NOMO-1 treated with dmso at 0.1 percent for 144 hours (cell line): ENCODE results near the gene GSTT2B.
"Not testable (repeated sequence)": the region's sequence is repeated elsewhere in the genome, so short reads cannot be mapped to it uniquely, and the experiment has no call there.

Experiments
- DNase-seq: peaks from one replicate; lab custom pipeline; 2025; ENCODE audit not compliant: unreplicated experiment; lab: John Stamatoyannopoulos, UW

The GSTT2B gene

DNA sequence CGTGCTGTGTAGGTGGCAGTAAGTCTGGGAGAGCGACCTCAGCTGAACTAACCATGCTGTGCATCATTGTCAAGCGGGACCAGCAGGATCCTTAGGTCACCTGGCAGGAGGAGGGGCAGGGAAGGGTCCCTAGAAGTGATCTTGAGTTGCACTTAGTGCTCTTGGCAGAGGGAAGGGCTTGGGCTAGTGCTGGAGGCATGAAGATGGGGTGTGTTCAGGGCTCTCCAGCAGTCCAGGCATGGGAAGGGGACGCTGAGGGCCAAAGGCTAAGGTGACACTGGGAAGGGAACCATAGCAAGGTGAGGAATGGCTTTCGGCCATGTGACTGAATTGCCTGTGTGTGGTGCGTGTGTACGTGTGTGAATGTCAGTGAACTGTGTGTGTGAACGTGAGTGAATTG lies 25.1 kb upstream of the GSTT2B start:
- not testable (repeated sequence) for DNase-seq

DNA sequence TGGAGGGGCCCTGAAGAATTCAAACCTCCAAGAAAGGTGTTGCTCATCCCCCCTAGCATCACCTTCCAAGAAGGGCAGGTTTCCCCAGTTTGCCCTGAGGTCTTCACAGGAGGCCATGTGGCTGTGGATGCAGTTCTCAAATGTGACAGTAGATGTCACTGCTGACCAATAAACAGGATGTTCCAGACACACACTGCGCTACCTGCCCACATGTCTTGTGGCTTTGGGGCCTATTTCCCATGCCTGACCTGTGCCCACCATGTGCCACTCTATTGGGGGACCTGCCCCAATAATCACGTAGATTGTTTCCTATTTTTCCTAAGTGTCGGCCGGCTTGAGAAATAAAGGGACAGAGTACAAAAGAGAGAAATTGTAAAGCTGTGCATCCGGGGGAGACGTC lies 23.4 kb upstream of the GSTT2B start:
- no peak for DNase-seq

DNA sequence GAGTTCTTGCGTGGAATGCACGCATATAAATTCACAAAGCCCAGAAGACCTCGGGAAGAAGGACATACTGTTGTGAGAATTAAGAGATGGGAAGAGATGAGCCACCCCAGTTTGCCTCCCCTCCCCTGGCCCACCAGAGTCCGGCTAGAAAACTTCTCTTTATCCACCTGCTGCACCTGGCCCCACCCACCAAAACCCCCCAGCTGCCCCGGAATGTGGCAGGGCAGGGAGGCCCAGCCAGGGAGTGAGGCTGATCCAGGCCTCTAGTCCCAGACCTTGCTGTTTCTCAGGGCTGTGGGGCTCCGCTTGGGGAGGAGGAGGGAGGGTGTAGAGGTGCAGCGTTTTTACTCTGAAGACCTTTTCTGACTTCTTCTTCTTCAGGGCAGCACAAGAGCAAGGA lies 19.6 kb upstream of the GSTT2B start:
- DNase-seq, result not testable (repeated sequence)

DNA sequence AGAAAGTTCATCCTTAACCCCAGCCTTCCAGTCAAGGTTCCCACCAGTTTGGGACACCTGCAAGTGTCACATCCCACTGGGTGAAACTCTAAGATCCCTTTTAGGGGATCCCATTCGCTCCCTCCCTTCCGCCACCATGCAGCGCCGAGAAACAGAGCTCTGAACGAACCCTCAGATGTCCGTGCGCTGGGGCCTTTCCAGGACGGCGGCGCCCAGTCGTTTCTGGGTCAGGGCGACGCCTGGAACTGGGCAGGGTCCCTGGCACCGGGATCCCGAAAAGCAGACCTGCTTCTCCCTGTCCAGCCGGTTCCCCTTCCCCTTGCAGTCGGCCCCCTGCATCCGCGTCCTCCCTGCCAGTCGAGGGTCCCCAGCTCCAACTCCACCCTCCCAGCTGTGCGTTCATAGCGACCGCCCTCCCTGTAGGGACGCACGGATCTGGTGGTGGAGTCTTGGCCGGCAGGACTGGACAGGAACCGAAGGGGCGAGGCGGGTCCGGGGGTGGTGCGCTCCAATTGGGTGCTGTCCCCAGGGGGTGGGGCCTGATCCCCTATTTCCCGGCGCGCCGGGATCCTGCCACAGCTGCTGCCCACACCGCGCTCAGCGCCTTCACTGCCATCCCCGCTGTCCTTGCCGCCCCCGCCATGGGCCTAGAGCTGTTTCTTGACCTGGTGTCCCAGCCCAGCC lies 18.7 kb upstream of the GSTT2B start, which contains the start of gene GSTT2:
TSS of gene GSTT2 (plus strand) at position 578 of the 684 bp plus-strand sequence.
- not testable (repeated sequence) for DNase-seq

DNA sequence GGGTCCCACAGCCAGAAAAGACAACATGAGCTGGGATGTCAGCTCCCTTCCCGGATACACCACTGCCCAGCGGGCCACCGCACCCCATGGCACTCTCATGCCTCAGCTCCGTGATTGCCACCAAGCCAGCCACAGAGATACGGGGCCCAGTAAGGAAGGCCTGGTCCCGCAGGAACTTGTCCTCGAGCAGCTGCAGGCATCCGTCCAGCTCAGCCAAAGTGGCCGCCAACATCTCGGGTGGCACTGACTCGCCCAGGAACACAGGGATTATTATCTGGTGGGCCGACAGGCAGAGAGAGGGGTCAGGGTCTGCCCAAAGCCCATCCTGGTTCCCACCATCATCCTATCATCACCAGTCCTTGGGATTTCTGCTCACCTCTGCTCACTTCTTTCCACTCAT lies 16.3 kb upstream of the GSTT2B start:
- not testable (repeated sequence) for DNase-seq

DNA sequence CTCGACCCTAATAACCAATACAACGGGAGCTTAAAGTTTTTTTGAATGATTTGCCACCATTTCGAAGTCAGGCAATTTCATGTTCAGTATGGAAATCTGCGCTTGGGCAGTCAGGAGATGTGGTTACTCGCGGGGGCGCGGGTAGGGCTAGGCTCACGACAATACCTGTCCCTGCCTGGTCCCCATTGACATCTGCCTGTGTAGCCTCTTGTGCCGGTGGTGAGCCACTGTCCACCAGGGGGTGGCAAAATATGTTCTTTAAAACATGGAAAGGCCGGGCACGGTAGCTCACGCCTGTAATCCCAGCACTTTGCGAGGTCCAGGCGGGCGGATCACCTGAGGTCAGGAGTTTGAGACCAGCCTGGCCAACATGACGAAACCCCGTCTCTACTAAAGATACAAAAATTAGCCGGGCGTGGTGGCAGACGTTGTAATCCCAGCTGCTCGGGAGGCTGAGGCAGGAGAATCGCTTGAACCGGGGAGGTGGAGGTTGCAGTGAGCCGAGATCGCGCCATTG lies 13.9 kb upstream of the GSTT2B start:
- not testable (repeated sequence) for DNase-seq

DNA sequence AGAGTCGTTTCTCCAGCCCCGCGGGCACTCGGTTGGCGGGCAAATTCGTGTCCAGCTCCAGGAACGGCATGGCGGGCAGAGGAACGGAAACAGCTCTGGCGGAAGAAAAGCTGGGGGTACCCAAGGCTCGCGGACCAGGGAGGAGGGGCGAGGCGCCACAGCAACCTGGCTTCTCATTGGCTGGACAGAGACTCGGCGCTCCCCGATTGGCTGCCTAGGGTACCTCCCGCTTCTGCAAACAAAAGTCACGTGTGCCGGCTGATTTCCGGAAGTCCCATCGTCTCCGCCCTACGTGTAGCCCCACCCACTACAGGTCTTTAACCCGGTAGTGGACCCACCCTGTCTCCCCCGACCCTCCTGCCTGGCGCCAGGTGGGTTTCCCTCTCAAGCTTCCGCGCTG lies 13.3 kb upstream of the GSTT2B start, which contains the start of gene DDT:
TSS of gene DDT (minus strand) at position 97 of the 400 bp plus-strand sequence. CDS start at position 70, 27 bp downstream.
- DNase-seq, result not testable (repeated sequence)

DNA sequence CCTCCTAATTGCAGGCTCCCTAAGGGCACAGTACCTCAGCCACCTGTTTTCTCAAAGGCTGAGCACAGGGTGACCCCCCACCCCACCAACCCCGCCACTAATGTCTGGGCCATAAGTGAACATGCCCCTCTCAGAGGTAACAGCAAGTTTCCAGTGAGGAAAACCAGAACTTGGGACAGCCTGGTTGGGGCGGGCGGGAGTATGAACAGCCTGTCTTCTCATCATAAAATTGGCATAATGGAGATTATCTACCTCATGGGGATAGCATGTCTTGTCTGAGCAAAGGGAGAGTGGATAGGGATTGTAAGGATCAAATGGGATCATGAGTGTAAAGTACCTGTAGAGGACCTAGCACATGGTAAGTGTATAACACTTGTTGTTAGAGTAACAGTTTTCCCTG lies 10.9 kb upstream of the GSTT2B start:
- DNase-seq, result not testable (repeated sequence)

DNA sequence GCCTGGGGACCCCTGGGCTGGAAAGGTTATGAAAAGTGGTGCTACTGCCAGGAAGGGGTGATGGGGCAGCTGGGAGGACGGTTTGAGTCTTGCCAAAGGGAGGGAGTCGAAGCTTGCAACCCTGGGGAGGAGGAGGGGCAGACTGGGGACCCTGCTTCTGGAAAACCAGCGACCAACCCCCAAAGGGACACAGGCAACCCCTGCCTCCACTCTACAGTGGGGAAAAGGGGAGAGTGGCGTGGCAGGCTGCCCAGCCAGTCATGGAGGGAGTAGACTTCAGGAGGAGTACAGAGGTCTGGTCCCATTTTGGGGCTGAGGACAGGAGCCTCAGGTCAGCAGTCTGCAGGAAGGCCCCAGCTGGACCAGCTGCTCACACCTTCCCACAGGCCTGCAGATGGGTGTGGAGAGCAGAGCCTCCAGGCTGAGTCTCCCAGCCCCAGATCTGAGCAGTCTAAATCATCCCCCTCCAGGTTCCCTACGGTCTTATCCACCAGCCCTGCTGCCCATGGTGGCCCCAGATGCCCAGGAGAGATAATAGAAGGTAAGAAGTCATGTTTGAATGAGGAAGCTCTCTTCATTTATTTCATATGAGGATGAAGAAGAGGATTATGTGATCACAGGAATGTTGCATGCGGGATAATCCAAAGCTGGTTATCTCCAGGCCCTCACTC lies 10.0 kb upstream of the GSTT2B start:
- DNase-seq, result no peak

DNA sequence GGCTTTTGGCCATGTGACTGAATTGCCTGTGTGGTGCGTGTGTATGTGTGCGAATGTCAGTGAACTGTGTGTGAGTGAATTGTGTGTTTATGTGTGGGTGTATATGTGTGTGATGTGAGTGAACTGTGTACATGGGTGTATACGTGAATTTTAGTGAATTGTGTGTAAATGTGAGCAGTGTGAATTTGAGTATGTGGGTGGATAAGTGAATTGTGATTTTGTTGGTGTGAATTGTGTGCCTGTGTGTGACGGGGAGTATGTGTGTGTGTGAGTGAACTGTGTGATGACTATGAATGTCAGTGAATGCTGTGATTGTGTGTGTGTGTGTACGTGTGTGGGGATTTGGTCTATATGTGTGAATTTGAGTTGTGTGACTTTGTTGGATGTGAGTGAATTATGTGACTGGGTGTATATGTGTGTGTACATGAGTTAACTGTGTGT lies 9.2 kb upstream of the GSTT2B start:
- DNase-seq, result no peak

DNA sequence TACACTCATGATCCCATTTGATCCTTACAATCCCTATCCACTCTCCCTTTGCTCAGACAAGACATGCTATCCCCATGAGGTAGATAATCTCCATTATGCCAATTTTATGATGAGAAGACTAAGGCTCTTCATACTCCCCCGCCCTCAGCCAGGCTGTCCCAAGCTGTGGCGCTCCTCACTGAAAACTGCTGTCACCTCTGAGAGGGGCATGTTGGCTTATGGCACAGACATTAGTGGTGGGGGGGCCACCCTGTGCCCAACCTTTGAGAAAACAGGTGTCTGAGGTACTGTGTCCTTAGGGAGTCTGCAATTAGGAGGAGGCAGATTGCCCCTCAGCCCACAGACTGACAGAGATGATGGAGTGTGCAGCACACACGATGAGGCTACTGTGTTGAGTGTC lies 8.1 kb upstream of the GSTT2B start:
- no peak for DNase-seq

DNA sequence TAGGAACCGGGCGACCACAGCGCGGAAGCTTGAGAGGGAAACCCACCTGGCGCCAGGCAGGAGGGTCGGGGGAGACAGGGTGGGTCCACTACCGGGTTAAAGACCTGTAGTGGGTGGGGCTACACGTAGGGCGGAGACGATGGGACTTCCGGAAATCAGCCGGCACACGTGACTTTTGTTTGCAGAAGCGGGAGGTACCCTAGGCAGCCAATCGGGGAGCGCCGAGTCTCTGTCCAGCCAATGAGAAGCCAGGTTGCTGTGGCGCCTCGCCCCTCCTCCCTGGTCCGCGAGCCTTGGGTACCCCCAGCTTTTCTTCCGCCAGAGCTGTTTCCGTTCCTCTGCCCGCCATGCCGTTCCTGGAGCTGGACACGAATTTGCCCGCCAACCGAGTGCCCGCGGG lies 5.6 kb upstream of the GSTT2B start, which contains the start of gene DDTL:
TSS of gene DDTL (plus strand) at position 321 of the 400 bp plus-strand sequence. CDS start at position 348, 27 bp downstream.
- not testable (repeated sequence) for DNase-seq

DNA sequence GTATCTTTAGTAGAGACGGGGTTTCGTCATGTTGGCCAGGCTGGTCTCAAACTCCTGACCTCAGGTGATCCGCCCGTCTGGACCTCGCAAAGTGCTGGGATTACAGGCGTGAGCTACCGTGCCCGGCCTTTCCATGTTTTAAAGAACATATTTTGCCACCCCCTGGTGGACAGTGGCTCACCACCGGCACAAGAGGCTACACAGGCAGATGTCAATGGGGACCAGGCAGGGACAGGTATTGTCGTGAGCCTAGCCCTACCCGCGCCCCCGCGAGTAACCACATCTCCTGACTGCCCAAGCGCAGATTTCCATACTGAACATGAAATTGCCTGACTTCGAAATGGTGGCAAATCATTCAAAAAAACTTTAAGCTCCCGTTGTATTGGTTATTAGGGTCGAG lies 5.1 kb upstream of the GSTT2B start:
- not testable (repeated sequence) for DNase-seq

DNA sequence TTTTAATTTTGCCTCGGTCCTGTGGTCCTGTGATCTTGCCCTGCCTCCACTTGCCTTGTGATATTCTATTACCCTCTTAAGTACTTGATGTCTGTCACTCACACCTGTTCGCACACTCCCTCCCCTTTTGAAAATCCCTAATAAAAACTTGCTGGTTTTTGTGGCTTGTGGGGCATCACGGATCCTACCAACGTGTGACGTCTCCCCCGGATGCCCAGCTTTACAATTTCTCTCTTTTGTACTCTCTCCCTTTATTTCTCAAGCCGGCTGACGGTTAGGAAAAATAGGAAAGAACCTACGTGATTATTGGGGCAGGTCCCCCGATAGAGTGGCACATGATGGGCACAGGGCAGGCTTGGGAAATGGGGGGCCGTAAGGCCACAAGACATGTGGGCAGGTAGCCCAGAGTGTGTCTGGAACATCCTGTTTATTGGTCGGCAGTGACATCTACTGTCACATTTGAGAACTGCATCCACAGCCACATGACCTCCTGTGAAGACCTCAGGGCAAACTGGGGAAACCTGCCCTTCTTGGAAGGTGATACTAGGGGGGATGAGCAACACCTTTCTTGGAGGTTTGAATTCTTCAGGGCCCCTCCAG lies 4.6 kb downstream of the GSTT2B start:
- not testable (repeated sequence) for DNase-seq

DNA sequence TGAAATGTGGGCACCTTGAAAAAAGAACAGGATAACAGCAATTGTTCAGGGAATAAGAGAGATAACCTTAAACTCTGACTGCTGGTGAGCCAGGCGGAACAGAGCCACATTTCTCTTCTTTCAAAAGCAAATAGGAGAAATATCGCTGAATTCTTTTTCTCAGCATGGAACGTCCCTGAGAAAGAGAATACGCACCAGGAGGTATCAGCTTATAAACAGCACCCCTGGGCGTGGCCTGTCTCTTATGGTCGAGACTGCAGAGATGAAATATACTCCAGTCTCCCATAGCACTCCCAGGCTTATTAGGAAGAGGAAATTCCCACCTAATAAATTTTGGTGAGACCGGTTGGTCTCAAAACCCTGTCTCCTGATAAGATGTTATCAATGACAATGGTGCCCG lies 5.1 kb downstream of the GSTT2B start:
- DNase-seq, result not testable (repeated sequence)

DNA sequence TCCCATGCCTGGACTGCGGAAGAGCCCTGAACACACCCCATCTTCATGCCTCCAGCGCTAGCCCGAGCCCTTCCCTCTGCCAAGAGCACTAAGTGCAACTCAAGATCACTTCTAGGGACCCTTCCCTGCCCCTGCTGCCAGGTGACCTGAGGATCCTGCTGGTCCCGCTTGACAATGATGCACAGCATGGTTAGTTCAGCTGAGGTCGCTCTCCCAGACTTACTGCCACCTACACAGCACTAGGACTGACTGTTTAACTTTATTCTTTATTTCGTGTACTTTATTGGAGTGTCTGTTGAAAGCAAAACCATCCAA lies 6.0 kb downstream of the GSTT2B start:
- not testable (repeated sequence) for DNase-seq

DNA sequence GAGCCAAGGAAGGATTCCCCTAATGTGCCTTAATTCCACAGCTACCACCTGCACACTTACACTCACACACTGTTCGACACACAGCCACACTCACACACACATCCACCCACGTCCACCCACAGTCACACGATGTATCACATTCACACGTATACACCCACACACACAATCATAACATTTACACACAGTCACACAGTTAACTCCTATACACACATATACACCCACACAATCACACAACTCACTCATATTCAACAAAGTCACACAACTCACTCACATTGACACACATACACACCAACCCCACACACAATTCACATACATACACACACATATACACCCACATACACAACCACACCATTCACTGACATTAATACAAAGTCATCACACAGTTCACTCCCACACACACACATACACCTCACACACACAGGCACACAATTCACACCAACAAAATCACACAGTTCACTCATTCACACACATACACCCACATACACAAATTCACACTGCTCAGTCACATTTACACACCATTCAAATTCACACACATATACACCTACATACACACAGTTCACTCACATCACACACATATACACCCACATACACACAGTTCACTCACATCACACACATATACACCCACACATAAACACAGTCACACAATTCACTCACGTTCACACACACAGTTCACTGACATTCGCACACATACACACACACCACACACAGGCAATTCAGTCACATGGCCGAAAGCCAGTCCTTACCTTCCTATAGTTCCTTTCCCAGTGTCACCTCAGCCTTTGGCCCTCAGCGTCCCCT lies 6.6 kb downstream of the GSTT2B start:
- DNase-seq, result not testable (repeated sequence)

DNA sequence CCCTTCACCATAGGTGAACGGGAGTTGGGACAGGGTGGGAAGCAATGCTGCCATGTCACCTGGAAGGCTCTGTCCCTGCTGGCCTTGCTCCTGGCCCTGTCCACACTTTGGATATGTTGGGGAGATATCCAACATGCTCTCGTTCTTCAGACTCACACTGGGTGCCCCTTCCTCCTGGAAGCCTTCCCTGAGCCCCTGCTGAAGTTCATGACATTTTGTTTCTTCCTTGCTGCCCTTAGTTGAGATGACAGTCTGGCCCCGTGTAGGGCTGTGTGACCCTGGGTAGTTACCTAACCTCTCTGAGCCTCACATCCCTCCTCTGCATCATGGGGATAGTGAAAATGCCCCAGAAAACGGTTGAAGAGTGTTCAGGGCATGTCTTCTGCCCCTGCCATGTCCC lies 7.5 kb downstream of the GSTT2B start:
- not testable (repeated sequence) for DNase-seq

DNA sequence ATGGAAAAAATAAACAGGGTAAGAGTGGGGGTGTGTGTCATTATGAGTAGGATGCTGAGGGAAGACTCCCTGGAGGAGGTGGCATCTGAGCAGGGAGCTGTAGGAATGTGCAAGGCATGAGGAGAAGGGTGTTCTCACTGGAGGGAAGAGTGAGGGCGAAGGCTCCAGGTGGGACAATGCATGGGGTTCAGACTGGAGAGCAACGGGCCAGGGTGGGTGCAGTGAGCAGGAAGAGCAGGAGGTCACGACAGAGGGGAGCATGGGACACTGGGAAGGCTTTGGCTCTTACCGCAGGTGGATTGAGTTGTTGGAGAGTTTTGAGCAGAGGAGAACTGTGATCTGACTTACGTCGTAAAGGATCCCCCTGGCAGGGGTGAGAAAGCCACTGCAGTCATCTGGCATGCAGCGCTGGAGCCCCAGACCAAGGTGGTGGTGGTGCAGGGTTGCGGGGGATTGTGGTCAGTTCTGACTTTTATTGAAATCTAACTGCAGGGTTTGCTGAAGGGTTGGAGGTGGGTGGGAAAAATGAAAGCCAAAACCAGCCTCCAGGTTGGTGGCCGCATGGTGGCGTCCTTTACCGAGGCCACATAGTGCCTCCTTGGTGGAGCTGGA lies 8.1 kb downstream of the GSTT2B start:
- DNase-seq, result not testable (repeated sequence)

DNA sequence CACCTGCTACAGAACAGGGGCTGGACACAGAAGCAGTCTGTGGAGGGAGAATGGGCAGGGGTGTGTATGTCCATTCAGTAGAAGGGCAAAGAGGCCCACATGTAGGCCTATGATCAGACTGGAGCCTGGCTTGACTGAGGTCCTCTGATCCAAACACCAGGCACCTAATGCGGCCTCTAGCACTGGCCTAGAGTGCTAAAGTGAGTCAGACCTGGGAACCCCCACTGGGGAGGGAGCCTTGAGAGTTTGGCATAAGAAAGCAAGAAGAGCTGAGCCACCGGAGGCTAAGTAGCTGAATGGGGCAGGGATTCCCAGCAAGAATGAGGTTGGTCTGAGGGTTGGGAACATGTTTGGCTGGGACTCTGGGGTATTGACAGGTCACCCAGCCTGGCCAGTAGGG lies 9.6 kb downstream of the GSTT2B start:
- not testable (repeated sequence) for DNase-seq
